HG02642 (cell line): ENCODE results near the gene TMEM176A.

Experiments used
- ATAC-seq: cut with Tn5 transposase; IDR thresholded peaks from one replicate; pipeline ENCODE4 v1.9.1; 2021; ENCODE audit warnings: mild to moderate bottlenecking; ENCODE audit not compliant: unreplicated experiment, poor library complexity

Gene TMEM176A

GRCh38 chr7:150787321-150788281 is 13.0 kb upstream of the TMEM176A start:
- no peak for ATAC-seq

DNA sequence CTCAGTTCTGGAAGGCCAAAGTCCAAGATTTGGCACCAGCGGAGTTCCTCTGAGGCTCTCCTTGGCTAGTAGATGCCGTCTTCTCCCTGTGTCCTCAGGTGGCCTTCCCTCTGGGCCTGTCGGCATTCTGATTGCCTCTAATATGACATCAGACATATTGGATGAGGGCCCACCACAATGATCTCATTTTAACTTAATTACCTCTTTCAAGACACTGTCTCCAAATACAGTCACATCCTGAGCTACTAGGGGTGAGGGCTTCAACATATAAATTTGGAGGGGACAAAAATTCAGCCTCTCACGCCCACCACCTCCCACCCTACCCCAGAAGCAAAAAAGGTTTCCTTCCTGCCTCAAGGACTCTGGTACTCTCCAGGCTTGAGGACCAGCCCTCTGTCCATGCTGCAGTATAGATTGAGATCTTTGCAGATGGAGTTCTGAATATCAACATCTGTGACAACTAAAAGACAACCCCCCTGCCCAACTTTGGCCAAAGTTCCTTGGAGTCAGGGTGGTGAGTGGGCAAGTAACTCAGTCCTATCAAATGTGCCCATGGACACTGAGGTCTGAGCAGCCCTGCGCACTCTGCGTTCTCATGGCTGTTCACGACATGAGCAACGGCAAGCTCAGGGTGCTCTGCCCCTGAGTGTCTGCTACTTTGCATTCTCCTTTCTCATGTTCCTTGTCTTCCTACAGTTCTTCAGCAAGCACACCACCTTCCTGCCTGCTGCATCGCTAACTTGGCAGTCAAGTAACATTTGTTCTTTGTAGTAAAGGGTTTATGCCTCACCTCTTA is 11.9 kb upstream of the TMEM176A start:
- ATAC-seq: no peak

DNA sequence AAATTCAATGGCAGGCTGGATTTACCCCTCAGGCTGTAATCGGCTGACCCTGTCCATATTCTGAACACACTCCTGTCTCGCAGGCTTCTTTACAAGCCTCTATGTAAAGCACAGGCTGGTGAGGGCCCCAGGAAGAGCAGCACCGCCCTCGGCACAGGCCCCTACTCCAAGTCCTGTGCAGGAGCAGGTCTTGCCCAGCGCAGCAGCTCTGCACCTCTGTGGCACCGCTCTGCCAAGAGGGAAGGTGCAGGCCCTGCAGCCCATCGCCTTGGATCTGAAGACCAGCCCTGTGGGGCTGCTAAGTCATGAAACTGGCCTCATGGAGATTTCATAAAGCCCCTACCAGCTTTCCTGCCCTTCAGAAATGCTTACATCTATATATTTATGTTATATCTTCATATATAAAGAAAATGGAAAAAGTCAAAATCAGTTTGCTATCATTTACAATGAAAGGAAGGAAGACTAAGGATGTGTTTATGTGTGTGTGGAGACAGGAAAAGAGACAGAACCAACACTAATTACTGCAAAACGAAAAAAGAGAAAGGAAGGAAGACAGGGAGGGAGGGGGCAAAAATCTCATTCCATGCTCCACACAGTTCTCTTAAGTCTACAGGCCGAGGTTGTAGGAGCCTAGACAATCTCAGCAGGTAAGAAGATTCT is 10.0 kb upstream of the TMEM176A start:
- ATAC-seq: no peak

- ATAC-seq: no peak
These were observed 9.3 kb upstream of the TMEM176A start for GRCh38 chr7:150791304-150791703.

DNA sequence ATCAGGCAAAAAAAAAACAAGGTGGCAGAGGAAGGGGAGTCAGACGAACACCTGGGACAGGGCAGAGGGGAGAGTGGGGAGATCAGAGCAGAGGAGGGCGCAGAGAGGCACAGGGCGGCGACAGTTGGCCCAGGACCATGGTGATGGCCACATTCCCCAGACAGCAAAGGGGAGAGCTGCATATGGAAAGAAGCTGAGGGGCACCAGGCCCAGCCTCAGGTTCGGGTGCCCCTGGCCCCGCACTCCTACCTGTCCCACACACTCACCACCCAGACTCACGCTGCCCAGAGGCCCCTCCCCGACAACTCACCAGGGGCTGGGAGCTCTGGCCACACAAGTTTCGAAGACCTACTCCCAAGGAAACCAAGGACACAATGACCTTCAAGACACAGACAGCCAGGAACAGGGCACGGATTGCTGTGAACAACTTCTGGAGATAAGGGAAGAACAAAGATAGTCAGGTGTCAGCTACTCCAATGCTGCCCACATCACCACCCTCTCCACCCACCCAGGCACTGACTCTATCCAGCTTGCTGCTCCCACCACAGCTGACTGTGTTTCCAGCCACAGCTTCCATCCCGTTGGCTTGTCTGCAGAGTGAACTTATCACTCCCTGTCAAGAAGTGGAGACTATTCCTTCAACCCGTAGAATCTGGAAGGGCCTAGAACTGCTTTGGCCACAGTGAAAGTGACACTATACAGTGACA is 8.7 kb upstream of the TMEM176A start:
- no peak for ATAC-seq

DNA sequence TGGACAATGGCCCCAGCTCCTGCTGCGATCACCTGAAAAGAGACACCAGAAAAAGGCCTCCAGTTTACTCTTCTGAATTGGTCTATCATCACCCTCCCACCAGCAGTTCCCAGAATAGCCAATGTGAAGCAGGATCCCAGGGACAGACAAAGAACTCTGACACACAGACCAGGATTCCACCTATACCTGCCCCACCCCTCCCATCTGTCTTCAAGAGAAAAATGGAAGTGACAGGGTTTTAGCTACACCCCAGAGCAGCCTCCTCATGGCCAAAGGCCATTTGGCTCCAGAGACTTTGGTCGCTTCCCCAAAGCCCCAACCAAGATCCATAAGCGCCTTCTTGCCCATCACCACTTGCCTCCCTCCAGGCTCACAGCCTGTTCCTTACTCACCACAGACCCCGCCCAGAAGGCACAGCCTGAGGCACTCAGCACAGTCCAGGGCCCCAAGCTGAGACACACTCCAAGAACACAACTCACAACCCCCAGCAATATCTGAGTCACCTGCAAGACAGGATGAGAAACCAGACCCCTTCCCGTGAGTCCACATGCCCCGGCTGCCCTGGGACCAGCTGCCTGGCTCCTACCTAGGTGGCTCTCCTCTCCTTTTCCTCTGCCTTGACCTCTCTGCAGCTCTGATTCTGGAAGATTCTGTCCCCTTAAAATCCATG is 6.9 kb upstream of the TMEM176A start:
- ATAC-seq: no peak

- no peak for ATAC-seq
These were observed 2.9 kb upstream of the TMEM176A start for GRCh38 chr7:150797661-150798060.

DNA sequence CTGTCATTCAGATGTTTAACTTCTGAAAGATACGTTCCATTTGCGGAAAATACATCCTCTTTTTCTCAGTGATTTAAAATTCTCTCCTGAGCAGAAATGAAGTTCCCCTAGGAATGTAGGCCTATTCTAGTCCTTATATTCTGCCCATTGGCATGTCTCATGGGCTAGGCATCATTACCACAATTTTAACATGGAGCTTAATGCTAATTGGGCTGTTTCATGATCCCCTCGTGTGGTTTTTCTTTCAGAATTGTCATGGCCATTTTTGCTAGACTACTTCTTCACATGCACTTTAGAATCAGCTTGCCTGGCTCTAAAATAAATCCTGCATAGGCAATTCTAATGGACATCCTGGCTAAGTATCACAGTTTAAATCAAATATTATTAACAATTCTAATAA is 1.4 kb upstream of the TMEM176A start:
- no peak for ATAC-seq

DNA sequence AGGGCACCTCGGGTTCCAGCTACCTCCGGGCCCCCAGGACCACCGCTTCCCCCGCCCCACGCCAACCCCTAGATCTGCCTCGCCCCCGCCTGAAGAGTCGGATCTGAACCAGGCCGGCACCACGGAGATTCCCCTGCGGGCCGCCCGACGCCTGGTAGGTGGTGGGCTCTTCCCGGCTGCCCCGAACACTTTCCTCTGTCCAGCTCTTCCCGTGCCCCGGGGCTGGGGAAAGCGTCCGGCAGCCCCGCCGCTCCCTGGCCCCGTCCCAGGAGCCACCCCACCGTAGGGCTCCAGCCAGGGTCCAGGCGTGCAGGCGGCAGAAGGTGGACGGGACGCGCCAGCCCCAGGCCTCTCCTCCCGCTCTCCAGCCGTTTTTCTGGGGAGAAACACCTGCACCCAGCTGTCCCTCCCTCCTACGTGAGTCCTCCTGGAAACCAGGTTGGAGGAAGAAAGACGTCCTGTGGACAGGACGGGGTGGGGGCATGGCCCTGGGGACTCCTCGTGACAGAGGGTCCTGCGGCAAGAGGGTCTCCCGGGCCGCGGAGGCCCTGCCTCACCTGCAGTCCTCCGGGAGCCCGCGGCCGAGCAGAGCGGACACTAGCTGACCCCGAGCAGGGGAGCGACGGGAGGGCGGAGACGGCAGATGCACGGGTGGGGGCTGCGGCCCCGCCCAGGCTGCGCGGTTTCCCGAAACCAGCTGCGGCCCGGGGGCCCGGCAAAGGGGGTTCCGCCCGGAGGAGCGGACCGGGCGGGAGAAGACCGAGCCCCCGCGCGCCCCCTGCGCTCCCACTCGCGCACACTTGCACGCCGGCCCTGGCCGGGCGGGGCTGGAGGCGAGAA is 608 bp upstream of the TMEM176A start, which contains the start of gene TMEM176B:
TSS of gene TMEM176B (minus strand) at position 624 of the 840 bp plus-strand sequence. CDS start 3,795 bp downstream, outside the sequence.
- ATAC-seq: no peak

- ATAC-seq: no peak
These were observed 825 bp downstream of the TMEM176A start for GRCh38 chr7:150801242-150801945.

DNA sequence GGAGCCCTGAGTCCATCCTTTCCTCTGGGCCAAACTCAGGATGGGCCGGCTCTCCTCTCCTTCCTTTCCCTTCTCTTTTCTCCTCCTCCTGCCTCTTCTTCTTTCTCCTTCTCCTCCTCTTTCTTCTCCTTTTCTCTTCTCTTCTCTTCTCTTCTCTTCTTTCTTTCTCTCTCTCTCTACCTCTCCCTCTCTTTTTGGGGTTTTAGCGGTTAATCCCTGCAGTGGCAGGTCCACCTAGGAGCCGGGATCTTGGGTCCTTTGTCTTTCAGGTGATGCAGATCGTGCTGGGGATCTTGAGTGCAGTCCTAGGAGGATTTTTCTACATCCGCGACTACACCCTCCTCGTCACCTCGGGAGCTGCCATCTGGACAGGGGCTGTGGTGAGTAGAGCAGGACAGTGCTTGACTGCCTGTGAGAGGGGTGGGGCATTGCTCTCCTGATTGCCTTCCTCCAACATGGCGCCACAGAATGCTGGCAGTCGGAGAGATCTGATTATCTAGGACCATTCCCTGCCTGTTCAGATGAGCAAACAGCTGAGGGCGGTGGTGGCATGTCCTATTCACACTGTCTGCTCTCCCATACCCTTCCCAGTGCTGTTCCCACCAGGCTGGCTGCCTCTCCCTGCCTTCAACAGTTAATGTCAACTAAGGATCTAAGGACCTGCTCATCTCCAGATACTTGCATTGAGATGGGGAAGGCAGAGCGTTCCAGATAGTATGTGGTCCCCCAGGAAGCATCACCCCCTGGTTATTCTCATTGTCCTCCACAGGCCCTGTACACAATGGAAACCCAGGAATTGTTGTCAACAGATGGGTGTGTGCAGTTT is 1.6 kb downstream of the TMEM176A start:
- ATAC-seq: no peak

GRCh38 chr7:150803161-150803860 is 2.7 kb downstream of the TMEM176A start:
- no peak for ATAC-seq

GRCh38 chr7:150804802-150805201 is 4.2 kb downstream of the TMEM176A start:
- no peak for ATAC-seq

GRCh38 chr7:150805864-150806263 is 5.3 kb downstream of the TMEM176A start:
- no peak for ATAC-seq

DNA sequence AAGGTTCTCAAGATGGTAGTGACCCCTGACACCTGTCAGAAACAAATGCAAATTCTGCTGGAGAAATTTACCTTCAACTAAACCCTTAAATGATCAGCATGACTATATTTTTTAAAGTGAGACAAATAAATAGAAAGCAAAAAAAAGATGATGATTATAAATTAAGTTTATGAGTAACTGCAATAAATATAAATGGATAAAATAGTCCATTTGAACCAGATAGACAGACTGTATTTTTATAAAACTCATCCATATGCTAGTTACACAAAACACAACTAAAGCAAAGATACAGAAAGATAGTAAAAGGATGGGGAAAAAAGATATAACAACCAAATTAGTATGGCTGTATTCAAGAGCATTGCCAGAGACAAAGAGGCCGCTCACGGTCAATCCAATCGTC is 5.9 kb downstream of the TMEM176A start:
- no peak for ATAC-seq

DNA sequence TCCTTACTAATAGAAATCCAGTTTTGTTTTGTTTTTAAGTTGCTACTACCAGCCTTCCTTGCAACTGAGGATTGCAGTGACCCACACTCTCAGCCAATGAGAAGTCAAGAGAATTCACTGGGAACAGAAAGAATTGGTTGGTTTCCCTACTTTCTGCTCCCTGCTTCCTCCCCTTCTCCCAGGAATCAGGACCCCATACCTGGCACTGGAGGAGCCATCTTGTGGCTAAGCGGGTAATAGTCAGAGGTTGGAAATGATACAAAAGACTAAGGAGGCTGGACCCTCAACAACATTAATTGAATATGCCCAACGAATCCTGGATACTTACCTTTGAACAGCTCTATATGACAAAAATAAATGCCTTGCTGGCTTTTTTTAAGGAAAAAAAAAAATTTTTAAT is 6.3 kb downstream of the TMEM176A start:
- ATAC-seq: no peak
